A172 (cell line): ENCODE measurements around the gene MRPL10. TPM values are rescaled to one million over a fixed set of nuclear protein-coding genes. Genes with fewer than 3 reads are reported as not detected.

Experiments used
- DNase-seq: peaks from one replicate; pipeline ENCODE4 v3.0.0-alpha.2; 2015; ENCODE audit warnings: low spot score
- total RNA-seq: library from RNA; depleted of rRNA; stranded (reverse); fragments of >200 nt; shearing (Covaris generic); gene quantifications from 2 replicates; pipeline ENCODE4 v1.2.3, GENCODE V29; 2014; rRNA removed

Gene MRPL10
- total RNA-seq, result 41.9 and 58.5 TPM in 2 replicates

DNA sequence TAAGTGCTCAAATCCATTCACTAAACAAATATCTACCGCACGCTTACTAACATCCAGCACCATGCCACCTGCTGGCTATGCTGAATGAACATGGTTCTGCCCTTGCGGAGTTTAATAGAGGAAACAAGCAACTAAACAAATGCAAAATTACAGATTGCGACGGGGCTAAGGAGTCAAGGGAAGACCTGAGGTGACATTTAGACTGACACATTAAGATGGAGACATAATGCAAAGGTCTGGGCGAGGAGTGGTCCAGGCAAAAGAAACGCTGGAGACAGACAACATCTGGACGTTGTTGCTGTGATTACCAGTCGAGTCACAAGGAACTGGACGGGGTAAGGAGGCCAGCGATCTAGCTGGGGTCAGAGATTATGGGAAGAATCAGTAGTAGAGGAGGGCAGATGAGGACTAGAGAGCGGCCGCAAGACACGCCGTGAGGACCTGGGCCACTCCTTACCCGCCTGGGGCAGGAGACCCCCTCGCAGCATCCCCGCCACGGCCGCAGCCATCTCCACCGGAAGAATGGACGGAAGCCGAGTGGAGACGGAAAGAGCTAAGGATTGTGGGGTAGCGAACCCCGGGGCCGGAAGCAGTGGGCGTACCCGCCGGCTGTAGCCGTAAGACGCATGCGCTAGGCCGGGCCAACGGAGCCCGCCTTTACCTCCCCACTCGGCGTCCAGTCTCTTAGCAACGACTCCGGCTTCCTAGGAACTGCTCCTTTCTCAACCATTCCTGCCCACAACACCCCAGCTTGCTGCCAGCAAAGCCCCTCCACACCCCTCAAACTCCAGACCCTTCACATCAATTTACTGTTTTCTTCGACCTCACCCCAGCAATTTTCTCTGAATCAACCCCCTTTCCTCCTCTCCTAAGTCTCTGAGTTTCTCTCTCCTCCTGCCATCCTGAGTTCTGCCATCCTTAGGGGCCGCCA, at the start of gene MRPL10, which contains the start of gene LRRC46:
Gene MRPL10 (minus strand): TSS at position 539 of the 931 bp plus-strand sequence. CDS start 30 bp downstream, at position 509.
Gene LRRC46 (plus strand): TSS at position 668 of the 931 bp plus-strand sequence. CDS start 320 bp downstream, outside the sequence.
- peak; percentile 87 for DNase-seq

- no peak for DNase-seq
Measured at GRCh38 chr17:47879776-47880454, 48.6 kb upstream of the MRPL10 start.

DNA sequence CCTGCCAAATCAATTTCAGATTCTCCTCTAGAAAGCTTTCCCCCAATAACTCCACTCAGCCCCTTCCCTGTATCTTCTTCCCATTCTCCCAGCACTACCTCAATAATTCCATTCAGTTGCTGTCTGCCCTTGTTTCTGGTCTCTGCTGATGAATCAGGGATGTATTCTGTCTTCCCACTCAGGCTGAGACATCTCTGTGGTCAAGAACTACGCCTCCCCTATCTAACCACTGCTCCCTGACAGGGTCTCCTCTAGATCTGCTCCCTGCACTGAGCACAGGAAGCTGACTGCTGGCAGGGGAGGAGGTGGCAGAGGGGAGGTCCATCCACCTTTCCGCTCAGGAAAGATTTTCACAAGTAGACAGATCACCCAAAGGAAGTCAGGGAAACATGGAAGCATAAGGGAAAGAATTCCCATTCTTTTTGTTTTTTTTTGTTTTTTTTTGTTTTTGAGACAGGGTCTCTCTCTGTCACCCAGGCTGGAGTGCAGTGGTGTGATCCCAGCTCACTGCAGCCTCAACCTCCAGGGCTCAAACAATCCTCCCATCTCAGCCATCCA, 47.8 kb upstream of the MRPL10 start:
- DNase-seq, result peak; percentile 48

DNA sequence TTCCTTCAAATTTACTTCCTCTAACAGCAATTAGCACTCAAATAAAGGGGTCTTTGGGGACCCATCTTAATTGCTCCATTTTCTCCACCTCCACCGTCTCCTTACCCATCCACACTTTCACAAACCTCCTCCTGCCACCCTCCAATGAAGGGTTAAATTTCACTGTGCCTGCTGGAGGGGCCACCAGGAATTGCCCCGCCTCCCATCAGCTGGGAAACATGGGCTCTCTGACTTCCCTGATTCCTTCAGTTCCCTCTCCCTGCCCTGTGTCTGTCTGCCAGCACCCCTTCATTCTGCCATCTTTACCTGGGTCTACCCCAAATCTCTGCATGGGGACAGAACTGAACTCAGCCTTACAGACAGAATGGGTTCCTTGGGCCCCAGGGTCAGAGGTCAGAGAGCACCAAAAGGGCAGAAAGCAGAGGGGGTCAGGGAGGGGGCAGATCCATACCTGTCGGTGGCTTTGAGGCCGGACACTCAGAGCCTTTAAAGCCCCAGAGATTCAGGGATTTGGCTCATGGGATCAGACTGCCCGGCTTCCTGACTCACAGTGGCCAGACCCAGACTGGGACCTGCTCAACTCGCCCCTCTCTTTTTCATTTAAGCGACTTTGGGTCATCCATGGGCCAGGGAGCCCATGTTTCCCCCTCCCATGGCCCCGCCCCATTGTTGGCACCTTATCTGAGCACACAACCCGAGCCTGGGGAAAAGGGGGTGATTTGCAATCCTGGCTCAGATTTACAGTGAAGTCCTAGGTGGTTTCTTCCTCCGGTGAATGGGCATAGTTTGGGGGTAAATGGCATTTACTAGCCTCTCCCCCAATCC, 47.1 kb upstream of the MRPL10 start:
- DNase-seq, result no peak

GRCh38 chr17:47877368-47878034, 46.2 kb upstream of the MRPL10 start:
- no peak for DNase-seq

DNA sequence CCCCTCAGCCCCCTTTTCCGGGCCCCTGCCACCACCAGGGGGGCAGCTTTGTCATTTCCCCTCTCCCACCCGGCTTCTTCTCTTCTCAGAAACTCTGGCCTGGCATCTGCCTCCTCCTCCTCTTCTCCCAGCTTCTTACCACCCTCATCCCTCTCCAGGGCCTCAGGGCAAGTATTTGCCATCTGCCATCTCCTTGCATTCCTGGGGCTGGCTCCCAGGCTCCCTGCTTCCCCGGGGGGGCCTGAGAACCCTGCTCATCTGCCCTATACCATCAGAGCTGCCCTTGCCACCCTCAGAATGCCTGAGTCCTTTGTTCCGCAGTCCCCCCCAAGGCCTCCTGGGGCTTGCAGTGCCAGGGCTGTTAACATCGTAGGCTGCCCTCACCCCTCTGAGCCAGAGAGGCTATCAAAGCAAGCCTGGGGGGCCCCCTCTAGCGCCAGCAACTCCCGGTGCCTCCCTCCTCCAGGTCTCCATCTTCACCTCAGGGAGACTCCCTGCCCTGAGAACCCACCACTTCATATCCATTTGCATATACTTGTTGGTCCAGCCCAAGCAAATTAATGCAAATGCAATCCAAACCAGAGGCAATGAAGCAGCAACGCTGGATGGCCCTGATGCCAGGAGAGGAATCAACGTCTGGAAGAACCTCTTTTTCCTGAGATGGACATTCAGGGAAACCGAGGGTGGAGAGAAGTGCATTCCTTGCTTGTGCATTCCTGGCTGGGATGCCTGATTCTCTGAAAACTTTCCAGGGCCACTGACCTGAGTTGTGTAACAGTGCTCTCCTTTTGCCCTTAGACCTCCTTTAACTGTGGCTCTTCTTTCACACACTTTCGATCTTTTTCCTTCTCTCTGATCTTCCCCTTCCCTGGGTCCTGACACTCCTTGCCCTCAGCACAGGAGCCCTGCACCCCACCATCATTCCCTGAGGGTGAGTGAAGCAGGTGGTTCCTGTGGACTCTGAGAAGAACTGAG, 44.0 kb upstream of the MRPL10 start:
- no peak for DNase-seq

DNA sequence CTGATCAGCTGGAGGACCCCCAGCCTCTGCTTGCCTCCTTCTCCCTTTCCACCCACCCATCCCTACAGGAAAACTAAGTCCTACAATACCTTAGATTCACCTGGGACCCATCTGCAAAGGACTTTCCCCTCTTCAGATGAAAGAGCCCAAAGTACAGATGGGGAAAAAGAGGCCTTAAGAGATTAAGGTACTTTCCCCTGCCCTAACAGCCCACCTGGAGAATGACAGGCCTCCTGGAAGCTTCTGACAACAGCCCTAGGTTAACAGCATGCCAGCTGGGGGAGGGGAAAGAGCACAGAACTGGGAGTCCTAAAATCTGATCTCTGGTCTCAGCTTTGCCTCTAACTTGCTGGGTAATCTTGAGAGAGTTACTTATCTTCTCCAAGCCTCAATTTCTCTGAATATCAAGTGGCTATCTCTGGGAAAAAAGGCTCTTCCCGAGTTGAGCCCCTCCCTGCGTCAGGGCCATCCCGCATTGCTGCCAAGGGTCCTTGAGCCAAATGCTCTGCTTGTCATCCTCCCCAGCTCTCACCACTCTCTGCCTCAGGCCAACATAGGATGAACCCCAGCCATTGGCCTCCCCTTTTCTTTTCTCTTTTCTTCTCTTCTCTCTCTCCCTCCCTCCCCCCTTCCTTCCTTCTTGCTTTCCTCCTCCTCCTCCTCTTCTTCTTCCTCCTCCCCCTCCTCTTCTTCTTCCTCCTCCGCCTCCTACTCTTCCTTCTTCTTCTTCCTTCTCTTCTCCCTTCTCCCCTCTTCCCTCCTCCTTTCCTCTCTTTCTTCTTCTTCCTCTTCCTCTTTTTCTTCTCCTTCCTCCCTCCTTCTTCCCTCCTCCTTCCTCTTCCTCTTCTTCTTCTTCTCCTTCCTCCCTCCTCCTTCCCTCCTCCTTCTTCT, 42.1 kb upstream of the MRPL10 start:
- no peak for DNase-seq

DNA sequence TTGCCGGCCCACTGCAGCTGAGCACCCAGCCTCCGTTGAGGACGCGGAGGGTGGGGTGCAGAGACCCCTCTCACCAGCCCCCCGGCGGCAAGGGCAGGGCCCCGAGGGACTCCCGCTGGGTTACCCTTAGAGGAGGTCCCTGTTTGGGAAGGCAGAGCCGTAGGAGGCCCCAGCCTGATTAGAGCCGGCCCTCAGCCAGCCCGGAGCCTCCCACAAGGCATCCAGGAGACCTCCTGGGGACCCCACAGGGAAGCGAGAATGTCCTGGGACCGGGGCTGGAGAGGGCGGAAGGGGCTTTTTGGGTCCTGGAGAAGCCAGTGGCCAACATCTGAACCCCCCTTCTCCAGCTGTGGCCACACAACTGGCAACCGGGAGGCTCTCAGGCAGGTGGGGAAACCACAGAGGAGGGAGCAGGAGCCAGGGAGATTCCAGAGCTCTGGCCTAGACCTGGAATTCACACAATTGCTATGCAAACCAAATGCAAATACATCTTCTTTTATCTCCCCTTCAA, 41.4 kb upstream of the MRPL10 start:
- DNase-seq, result peak; percentile 21

GRCh38 chr17:47872019-47872650, 40.8 kb upstream of the MRPL10 start:
- no peak for DNase-seq

GRCh38 chr17:47871048-47871447, 39.7 kb upstream of the MRPL10 start:
- no peak for DNase-seq

GRCh38 chr17:47870056-47870455, 38.7 kb upstream of the MRPL10 start:
- DNase-seq, result no peak

DNA sequence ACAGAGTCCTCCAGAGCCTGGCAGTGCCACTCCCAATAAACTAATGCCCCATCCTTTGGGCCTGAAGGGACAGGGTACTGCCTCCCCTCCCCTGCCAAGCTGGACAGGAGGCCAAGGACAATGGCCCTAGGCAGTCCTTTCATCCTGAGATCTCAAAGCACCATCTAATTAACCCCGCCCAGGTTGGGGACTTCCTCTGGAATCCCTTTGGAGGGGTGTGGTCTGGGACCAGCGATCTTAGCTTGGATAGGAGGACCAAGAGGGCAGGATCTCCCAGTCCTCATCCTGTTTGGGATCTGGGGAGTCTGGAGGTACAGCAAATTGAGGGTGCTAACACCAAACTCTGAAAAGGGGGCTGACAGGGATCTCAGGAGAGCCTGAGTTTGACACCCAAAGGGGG, 37.8 kb upstream of the MRPL10 start:
- no peak for DNase-seq

GRCh38 chr17:47867813-47868533, 36.6 kb upstream of the MRPL10 start:
- DNase-seq, result no peak

DNA sequence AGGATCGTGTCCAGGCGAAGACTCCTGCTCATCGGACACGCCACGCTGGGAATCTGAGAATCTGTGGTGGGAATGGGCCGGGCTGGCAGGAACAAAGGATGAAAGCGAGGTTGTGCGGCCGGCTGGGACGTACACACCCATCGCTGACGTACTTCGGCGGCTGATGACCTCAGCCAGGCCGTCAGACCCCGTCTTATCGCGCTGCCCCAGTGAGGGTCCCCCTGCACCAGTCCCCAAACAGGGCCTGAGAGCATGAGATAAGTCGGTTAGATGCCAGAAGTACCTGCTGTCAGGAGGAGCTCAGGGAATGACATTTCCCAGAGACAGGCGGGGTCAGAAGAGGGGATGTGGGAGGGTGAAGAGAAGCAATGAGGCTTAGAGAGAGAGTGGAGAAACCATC, 35.6 kb upstream of the MRPL10 start:
- DNase-seq, result no peak

DNA sequence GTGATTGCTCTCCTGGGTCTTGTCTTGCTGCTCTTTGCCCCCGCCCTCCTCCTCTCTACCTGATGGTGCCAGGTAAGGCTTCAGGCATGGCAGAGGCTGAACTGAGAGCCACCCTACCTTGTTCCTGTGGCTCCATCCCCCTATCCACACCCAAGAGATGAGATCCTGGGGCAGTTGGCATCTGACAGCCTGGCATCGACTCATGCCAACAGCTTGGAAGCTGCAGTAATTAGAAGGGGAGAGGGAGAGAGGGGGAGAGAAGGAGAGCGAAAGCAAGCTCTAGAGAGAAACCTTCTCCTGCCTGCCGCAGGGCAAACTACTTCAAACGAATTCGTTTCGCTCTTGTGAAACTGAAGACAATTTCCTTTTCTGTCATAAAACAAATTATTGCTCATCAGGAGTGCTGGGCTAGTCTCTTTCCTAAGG, 33.5 kb upstream of the MRPL10 start:
- DNase-seq, result no peak

- DNase-seq, result peak; percentile 97
Measured at GRCh38 chr17:47862621-47863440, 31.5 kb upstream of the MRPL10 start.
